ENCODE results near the gene ATIC.

ATIC gene

GRCh38 chr2:215392687-215393270, 80.9 kb downstream of the ATIC start:
- TF ChIP-seq EGR1 (IDR thresholded peaks at IDR 0.05) (no peak), MAX (IDR thresholded peaks at IDR 0.05) (no peak), CEBPB (IDR thresholded peaks at IDR 0.05) (no peak), FOXM1 (IDR thresholded peaks at IDR 0.05; ENCODE audit: borderline replicate concordance, low read depth) (no peak), TCF12 (IDR thresholded peaks at IDR 0.05; ENCODE audit: low read depth) (no peak), USF1 (IDR thresholded peaks at IDR 0.05) (no peak), RAD21 (IDR thresholded peaks at IDR 0.05; ENCODE audit: low read depth) (no peak), ZBTB7A (IDR thresholded peaks at IDR 0.05; ENCODE audit: low read depth) (no peak), TAF1 (IDR thresholded peaks at IDR 0.05; ENCODE audit: low read depth) (no peak), YY1 (IDR thresholded peaks at IDR 0.05; ENCODE audit: low read depth) (no peak), EP300 (IDR thresholded peaks at IDR 0.05; ENCODE audit: borderline replicate concordance) (no peak), NFIC (IDR thresholded peaks at IDR 0.05) (no peak), TEAD4 (IDR thresholded peaks at IDR 0.05) (no peak), CREB1 (IDR thresholded peaks at IDR 0.05; ENCODE audit: low read depth) (no peak)
- TF ChIP-seq, protein P1, sequence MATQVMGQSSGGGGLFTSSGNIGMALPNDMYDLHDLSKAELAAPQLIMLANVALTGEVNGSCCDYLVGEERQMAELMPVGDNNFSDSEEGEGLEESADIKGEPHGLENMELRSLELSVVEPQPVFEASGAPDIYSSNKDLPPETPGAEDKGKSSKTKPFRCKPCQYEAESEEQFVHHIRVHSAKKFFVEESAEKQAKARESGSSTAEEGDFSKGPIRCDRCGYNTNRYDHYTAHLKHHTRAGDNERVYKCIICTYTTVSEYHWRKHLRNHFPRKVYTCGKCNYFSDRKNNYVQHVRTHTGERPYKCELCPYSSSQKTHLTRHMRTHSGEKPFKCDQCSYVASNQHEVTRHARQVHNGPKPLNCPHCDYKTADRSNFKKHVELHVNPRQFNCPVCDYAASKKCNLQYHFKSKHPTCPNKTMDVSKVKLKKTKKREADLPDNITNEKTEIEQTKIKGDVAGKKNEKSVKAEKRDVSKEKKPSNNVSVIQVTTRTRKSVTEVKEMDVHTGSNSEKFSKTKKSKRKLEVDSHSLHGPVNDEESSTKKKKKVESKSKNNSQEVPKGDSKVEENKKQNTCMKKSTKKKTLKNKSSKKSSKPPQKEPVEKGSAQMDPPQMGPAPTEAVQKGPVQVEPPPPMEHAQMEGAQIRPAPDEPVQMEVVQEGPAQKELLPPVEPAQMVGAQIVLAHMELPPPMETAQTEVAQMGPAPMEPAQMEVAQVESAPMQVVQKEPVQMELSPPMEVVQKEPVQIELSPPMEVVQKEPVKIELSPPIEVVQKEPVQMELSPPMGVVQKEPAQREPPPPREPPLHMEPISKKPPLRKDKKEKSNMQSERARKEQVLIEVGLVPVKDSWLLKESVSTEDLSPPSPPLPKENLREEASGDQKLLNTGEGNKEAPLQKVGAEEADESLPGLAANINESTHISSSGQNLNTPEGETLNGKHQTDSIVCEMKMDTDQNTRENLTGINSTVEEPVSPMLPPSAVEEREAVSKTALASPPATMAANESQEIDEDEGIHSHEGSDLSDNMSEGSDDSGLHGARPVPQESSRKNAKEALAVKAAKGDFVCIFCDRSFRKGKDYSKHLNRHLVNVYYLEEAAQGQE (IDR thresholded peaks at IDR 0.05; ENCODE audit: low read depth), result no peak

DNA sequence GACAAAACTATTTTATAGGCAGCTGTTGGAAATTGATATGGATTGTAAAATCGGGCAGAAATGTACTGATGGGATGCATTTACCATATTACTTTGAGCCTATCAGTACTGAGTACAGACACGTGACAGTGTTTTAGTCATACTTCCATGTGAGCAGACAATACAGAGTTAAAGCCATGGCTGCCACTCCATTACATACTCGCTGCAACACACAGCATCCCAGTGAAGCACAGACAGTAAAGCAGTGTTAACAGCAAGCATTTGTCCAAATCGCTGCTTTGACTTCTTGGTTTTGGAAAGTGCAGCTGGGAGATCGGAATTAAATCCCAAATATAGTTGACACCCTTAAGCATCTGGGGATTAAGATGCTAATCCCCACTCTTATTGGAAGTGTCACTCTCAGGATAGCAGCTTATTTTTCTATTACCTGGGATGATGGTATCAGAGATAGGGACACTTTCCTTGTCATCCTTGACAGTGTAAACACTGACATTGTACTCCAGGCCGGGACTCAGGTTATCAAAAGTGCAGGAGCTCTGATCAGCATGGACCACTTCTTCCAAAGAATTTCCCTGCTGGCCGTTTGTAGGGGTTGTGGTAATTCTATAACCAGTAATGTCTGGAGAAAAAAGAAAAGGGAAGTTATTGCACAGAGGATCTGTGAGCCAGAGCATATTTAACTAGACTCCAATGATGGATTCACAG, 82.4 kb downstream of the ATIC start:
- TF ChIP-seq NFIC (IDR thresholded peaks at IDR 0.05) (no peak), EGR1 (IDR thresholded peaks at IDR 0.05) (no peak), YY1 (IDR thresholded peaks at IDR 0.05; ENCODE audit: low read depth) (no peak), FOXM1 (IDR thresholded peaks at IDR 0.05; ENCODE audit: borderline replicate concordance, low read depth) (no peak), EP300 (IDR thresholded peaks at IDR 0.05; ENCODE audit: borderline replicate concordance) (no peak), TCF12 (IDR thresholded peaks at IDR 0.05; ENCODE audit: low read depth) (no peak)
- TF ChIP-seq, protein P1 (IDR thresholded peaks at IDR 0.05; ENCODE audit: low read depth), result no peak

DNA sequence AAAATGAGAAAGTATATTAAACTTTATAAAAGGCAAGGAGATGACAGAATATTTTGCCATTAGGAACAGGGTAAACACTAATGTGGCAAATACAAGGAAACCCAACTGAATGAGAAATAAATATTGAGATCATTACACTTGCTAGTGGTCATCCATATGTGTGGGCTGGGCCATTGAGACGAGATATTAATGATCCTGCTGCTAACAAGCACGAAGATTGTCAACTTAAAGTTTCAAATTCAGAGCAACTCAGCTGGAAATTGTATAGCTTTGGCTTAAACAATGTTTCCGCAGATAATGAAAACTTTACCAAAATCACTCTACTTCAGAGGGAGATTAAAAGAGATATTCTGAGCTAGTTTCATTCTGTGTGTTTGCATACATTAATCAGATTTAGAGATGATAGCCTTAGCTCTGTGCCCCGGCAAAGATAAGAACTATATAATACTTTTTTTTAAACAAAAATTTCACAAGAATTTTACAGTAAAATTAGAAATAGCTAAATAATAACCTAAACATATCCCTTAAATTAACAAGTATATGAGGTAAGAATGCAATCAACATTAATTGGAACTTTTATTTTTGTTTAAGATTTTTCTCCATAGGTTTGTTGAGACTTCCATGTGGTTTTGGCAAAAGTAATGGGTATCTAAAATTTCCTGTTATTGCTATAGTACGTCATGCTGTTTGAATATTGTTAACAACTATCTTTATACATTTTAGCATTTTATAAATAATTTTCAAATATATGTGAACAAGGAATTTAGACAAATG, 84.0 kb downstream of the ATIC start:
- TF ChIP-seq EGR1 (IDR thresholded peaks at IDR 0.05) (no peak), CEBPB (IDR thresholded peaks at IDR 0.05) (no peak), USF1 (IDR thresholded peaks at IDR 0.05) (no peak), NFIC (IDR thresholded peaks at IDR 0.05) (no peak), TCF12 (IDR thresholded peaks at IDR 0.05; ENCODE audit: low read depth) (no peak), TAF1 (IDR thresholded peaks at IDR 0.05; ENCODE audit: low read depth) (no peak), FOXM1 (IDR thresholded peaks at IDR 0.05; ENCODE audit: borderline replicate concordance, low read depth) (no peak), RAD21 (IDR thresholded peaks at IDR 0.05; ENCODE audit: low read depth) (no peak), ZBTB7A (IDR thresholded peaks at IDR 0.05; ENCODE audit: low read depth) (no peak), TEAD4 (IDR thresholded peaks at IDR 0.05) (no peak), EP300 (IDR thresholded peaks at IDR 0.05; ENCODE audit: borderline replicate concordance) (no peak), YY1 (IDR thresholded peaks at IDR 0.05; ENCODE audit: low read depth) (no peak), CREB1 (IDR thresholded peaks at IDR 0.05; ENCODE audit: low read depth) (no peak)
- TF ChIP-seq, protein P1 (IDR thresholded peaks at IDR 0.05; ENCODE audit: low read depth), result no peak

All from Ishikawa (cell line).